A673 (cell line): ENCODE data around the gene CDH4. TPM values are rescaled to one million over a fixed set of nuclear protein-coding genes. Genes with fewer than 3 reads are reported as not detected.

ENCODE experiments used
- BruUV-seq: library from RNA; stranded (reverse); fragments of 400-500 nt; replicated peaks from 2 replicates; lab custom pipeline; 2021; lab: Mats Ljungman, UMichigan
- CTCF ChIA-PET: fragments of 300-600 bp; sonication (Branson Sonifier 250); formaldehyde crosslinking; loops from one replicate; lab custom pipeline; 2022; ENCODE audit warnings: antibody characterized with exemption; lab: Charles Lee
- POLR2A ChIA-PET: fragments of 300-600 bp; sonication (Branson Sonifier 250); formaldehyde crosslinking; loops from one replicate; lab custom pipeline; 2022; ENCODE audit warnings: antibody characterized with exemption; ENCODE audit not compliant: low non-redundant PET; lab: Charles Lee
- DNase-seq: peaks from one replicate; pipeline ENCODE4 v3.0.0-alpha.2; 2015; ENCODE audit warnings: low spot score
- H3K27ac ChIP-seq: fragments of 200-600 bp; sonication (generic); 2 replicates; pipeline ENCODE4 v1.5.1; 2016; ENCODE audit warnings: mixed run types, low read depth, mild to moderate bottlenecking, mixed read lengths, antibody characterized with exemption, low read length; ENCODE audit not compliant: poor library complexity, severe bottlenecking
- H3K27me3 ChIP-seq: fragments of 200-600 bp; sonication (generic); replicated peaks from 2 replicates; pipeline ENCODE4 v1.6.1; 2017; ENCODE audit warnings: mixed run types, low read depth, mild to moderate bottlenecking, mixed read lengths, antibody characterized with exemption, low read length; ENCODE audit not compliant: insufficient read depth, poor library complexity
- H3K36me3 ChIP-seq: fragments of 200-600 bp; sonication (generic); 2 replicates; pipeline ENCODE4 v1.6.1; 2016; ENCODE audit warnings: mixed run types, mild to moderate bottlenecking, mixed read lengths, antibody characterized with exemption, low read length; ENCODE audit not compliant: insufficient read depth, poor library complexity, severe bottlenecking
- H3K4me1 ChIP-seq: fragments of 200-600 bp; sonication (generic); 2 replicates; pipeline ENCODE4 v1.6.1; 2017; ENCODE audit warnings: mixed run types, mild to moderate bottlenecking, mixed read lengths, antibody characterized with exemption, low read length; ENCODE audit not compliant: insufficient read depth, poor library complexity, severe bottlenecking
- H3K4me3 ChIP-seq: fragments of 200-600 bp; sonication (generic); 2 replicates; pipeline ENCODE4 v1.5.1; 2016; ENCODE audit warnings: low read depth, mixed run types, mild to moderate bottlenecking, mixed read lengths, low read length; ENCODE audit not compliant: poor library complexity, severe bottlenecking
- H3K9me3 ChIP-seq: fragments of 200-600 bp; sonication (generic); 2 replicates; pipeline ENCODE4 v1.6.1; 2016; ENCODE audit warnings: mixed run types, low read depth, mild to moderate bottlenecking, mixed read lengths, antibody characterized with exemption, low read length; ENCODE audit not compliant: poor library complexity, severe bottlenecking
- CTCF ChIP-seq: fragments of 300-800, 200-600 bp; sonication (generic); conservative IDR thresholded peaks from 2 replicates; pipeline ENCODE4 v1.5.1; 2017; ENCODE audit warnings: low read depth, mild to moderate bottlenecking, antibody characterized with exemption, low read length, moderate library complexity, mixed read lengths
- EZH2 ChIP-seq: fragments of 200-600 bp; sonication (generic); IDR thresholded peaks from 2 replicates; pipeline ENCODE4 v1.6.1; 2017; ENCODE audit warnings: borderline replicate concordance, low read depth, mild to moderate bottlenecking, mixed read lengths, antibody characterized with exemption, low read length; ENCODE audit not compliant: poor library complexity, severe bottlenecking
- intact Hi-C: fragments of 100-400 bp; cut with micrococcal nuclease; formaldehyde crosslinking; loops from one replicate; pipeline ENCODE4 v1.10.0; 2022; ENCODE audit not compliant: unreplicated experiment
- total RNA-seq: library from RNA; stranded (reverse); gene quantifications from 2 replicates; pipeline ENCODE4 v1.2.3, GENCODE V29; 2021

CDH4 gene
- total RNA-seq, 1 experiment from 2014 or later, result 8.3 TPM

- ChIA-PET POLR2A (no interaction called here), CTCF (no interaction called here)
- H3K27me3 ChIP-seq, result peaks cover 33% of the 10 kb centered on the region
- no peaks in the 10 kb centered on the region for H3K9me3 ChIP-seq
- no peak overlapping the region for H3K4me3 ChIP-seq
- BruUV-seq, result no TSS peak
- intact Hi-C loops, result no loop called here
- H3K27ac ChIP-seq, result no peak overlapping the region
- DNase-seq, result no peak
- no peaks in the 10 kb centered on the region for H3K36me3 ChIP-seq
- no peaks in the 10 kb centered on the region for H3K4me1 ChIP-seq
- TF ChIP-seq CTCF, result no peak
- no peak for TF ChIP-seq EZH2
Observed at GRCh38 chr20:61621035-61621730, 369.1 kb downstream of the CDH4 start.

GRCh38 chr20:61621852-61622251 is 369.8 kb downstream of the CDH4 start:
- H3K4me3 ChIP-seq, result no peak overlapping the region
- no peaks in the 10 kb centered on the region for H3K4me1 ChIP-seq
- POLR2A ChIA-PET, result no interaction called here
- H3K9me3 ChIP-seq, result no peaks in the 10 kb centered on the region
- no peak for TF ChIP-seq CTCF
- TF ChIP-seq EZH2, result no peak
- H3K27me3 ChIP-seq, result peaks cover 40% of the 10 kb centered on the region
- DNase-seq, result no peak
- intact Hi-C loops, result no loop called here
- no peak overlapping the region for H3K27ac ChIP-seq
- H3K36me3 ChIP-seq, result no peaks in the 10 kb centered on the region
- BruUV-seq, result no TSS peak
- CTCF ChIA-PET, result no interaction called here

GRCh38 chr20:61623451-61623850 is 371.4 kb downstream of the CDH4 start:
- H3K27ac ChIP-seq, result no peak overlapping the region
- no peaks in the 10 kb centered on the region for H3K9me3 ChIP-seq
- no peak for DNase-seq
- TF ChIP-seq EZH2 (no peak), CTCF (no peak)
- ChIA-PET POLR2A (no interaction called here), CTCF (no interaction called here)
- H3K4me3 ChIP-seq, result no peak overlapping the region
- no peaks in the 10 kb centered on the region for H3K36me3 ChIP-seq
- no peaks in the 10 kb centered on the region for H3K4me1 ChIP-seq
- no TSS peak for BruUV-seq
- peaks cover 56% of the 10 kb centered on the region for H3K27me3 ChIP-seq
- intact Hi-C loops, result no loop called here
